HG03025 (cell line): ENCODE measurements around the gene MYO1E.
A peak's percentile ranks its signal among the peaks of the same experiment; 100 is the strongest.
"Not testable (repeated sequence)": the region's sequence is repeated elsewhere in the genome, so short reads cannot be mapped to it uniquely, and the experiment has no call there.

Experiments
- ATAC-seq: cut with Tn5 transposase; IDR thresholded peaks from one replicate; pipeline ENCODE4 v1.9.1; 2021; ENCODE audit warnings: mild to moderate bottlenecking, moderate library complexity; ENCODE audit not compliant: unreplicated experiment, low FRiP score

MYO1E gene

DNA sequence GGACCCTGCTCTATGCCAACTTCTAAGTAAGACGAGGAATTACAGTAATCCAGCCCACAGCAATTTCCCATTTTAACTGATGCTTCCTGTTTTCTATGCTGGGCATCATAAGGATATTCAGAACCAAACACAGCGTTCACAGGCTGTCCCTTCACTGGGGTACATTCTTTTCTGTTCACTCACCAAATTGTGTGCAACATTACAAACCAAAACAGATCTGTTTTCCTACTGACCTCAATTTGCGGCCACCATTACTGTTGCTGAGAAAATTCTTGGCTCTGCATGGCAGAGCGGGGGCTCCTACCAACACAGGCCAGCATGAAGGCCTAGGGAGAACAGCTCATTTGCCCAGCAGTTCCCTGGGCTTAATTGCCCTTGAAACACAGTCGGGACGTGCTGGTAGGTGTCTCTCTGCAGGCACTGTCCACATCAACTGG, 76.5 kb downstream of the MYO1E start:
- ATAC-seq = no peak

DNA sequence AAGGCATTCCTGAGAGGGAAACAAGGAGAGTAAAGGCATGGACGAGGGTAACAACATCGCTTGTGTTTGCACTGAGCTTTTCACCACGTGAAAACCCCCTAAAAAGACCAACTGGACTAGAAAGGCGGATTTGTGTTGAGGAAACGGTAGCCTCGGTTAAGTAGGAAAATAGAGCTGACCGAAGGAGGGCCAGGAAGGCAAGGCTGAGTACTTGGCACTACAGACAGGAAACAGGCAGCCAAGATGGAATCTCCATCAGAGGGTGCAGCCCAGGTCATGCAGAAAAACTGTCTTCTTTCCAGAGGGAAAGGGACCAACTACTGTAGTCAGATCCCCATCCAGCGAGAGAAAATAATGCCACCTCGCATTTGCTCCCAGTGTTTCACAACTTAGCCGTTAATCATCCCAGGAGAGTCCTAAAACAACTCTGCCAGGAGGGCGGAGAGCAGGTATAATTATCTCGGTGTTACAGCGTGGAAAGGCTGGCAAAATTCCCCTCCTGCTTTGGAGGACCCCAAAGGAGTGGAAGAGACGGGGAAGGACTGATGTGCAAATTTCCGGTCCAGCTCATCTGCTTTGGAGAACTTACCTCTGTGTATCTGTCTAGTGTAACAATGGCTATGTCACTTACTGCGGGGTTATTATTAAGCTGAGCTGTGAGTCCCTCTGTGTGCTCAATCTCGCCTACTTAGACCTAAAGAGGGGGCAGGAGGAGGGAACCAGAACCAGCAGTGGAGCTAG, 77.2 kb downstream of the MYO1E start:
- no peak for ATAC-seq

DNA sequence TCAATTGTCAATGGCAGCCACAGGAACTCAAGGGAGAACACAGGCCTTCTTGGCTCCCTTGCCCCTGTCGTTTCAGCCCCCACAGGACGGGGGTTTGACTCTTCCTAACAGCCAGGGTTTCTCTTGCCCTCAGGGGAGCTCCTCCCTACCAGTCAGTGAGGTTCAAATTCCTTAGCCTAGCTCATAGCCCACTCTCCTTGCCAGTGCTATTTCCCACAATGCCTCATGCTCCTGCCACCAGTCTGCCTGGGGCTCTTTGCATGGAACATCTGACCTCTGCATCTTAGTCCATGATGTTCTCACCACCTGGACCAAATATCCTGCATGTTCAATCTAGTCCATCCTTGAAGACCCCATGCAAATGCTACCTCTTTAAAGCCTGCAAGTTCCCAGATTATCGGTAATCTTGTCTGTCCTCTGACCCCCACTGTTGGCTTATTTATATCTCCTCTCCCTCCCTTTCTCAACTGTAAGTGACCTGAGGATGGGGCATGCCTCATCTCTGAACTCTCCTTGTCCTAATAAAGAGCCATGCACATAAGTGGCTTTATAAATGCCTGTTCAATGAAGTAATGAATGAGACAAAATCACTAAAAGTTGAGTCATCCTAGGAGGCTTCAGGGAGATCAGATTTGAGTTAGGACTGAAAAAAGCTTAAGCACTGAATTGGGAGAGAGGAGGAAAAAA, 78.0 kb downstream of the MYO1E start:
- ATAC-seq = no peak

DNA sequence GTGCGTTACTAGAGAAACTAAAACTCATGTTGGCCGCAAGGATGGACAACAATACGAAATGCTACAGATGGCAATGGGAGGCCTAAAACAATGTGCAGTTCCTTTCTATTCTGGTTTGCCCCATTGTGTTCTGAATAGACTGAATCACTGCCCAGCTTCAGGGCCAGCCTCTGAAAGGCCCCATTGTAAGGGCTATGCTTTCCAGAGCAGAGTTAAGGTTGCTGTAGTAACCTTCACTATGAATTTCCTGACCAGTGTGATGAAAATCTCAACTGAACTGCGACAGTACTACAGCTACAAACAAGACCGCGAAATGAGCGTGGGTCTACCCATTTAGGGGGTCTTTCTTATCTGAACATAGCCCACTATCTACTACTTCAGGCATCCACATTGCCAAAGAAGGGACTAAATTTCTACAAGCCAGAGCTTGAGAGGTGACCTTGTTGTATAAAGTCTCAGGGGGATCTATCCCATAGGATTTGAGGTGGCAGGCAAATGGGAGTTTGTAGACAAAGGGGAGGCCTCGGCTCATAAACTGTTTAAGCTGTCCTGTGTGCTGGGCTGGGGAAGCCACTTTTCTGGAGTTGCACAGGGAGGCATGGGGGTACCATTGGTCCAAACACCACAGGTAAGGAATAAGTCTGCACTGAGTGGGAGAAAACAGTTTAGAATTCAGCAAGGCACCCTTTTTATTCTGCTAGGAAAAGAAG, 80.1 kb downstream of the MYO1E start:
- ATAC-seq = no peak

- ATAC-seq = no peak
These were observed 81.5 kb downstream of the MYO1E start for GRCh38 chr15:59291213-59291549.

DNA sequence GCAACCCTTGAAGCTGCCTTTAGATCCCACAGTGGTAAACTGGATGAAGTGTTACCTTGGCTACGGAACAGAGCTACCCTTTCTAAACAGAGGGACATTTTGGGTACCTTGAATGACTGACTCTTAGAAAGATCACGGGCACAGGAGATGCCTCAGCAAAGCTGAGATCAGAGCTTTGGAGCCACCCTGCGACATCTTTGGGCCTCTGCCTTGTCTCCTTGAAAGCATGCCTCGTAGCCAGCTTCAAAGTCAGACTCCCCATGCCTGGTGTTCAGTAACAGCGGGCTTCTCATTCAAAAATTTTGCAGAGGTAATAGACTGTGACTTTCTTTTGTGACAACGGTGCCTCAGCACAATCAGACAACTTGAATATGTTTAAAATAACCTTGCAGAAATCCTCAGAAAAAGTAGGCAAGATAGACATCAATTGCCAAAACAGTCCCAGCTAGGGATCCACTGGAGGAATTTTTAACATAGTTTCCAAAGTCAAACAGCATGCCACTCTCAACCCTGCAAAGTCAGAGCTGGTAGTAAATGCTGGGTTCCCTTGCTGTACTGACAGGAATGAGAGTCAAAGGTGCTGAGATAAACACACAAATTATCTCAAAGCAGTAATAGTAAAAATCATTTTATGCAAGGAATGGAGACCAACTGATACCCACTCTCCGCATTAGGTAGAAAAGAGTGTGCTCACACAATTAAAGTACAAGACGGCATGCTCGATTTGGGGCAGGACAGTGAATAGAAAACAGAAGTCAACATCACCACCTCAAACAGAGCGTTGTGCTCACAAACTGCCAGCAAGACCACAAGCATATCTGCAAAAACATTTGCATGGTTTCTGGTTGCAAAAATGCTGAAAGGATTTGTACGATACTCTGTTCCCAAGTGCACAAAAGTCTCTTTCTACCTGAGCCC, 82.1 kb downstream of the MYO1E start:
- ATAC-seq = peak; percentile 53

- ATAC-seq = no peak
These were observed 83.1 kb downstream of the MYO1E start for GRCh38 chr15:59289574-59289973.

DNA sequence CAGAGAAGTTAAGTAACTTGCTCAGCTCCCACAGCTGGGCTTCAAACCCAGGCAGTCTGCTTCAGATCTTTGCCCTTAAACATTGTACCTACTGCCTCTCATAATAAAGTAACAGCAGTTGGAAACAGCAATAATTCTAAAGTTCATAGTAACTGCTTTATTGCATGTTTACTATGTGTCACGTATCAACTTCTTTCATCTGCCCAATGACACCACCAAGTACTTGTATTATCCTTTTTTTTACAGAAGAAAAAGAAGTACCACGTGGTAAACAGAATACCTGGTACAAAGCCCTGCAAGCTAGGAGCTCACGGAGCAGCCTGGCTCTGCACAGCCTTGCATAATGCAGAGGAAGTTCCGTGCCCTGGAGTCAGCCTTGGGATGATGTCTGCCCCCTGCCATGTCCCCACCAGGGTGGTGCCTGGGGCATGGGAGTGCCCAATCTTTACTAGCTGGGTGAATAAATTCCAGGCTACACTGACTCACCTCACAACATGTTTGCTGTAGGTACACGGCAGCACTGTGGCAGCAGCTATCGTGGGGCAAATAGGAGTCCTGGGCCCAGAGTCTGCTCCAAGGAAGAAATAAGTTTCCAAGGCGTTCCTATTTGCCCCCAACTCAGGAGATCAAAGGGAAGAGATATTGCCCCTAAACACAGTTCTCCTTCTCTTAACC, 88.8 kb downstream of the MYO1E start:
- no peak for ATAC-seq

DNA sequence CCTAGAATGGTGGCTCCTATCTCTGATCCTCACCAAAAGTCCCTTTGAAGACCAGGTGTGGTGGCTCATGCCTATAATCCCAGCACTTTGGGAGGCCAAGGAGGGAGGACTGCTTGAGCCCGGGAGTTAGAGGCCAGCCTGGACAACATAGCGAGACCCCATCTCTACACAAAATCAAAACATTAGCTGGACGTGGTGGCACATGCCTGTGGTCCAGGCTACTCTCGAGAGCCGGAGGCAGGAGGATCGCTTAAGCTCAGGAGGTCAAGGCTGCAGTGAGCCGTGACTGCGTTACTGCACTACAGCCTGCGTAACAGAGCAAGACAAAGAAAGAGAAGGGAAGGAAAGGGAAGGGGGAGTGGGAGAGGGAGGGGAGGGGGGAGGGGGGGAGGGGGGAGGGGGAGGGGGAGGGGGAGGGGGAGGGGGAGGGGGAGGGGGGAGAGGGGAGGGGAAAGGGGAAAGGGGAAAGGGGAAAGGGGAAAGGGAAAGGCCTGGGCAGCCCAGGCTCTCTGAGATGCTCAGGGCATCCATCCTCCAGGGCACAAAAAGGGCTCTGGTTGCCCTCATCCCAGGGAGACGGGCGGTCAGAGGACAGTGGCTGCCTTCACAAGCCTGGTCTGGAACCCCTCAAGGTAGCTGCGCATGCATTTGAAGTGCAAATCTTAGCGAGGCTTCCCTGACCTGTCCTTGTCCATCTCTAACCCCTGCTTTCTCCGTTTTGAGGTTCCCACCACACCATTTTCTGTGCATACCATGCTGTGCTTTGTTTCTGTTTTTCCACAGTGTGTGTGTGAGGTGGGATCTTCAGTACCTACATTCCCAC, 89.9 kb downstream of the MYO1E start:
- ATAC-seq = no peak

- no peak for ATAC-seq
These were observed 91.0 kb downstream of the MYO1E start for GRCh38 chr15:59281699-59282098.

GRCh38 chr15:59280855-59281254, 91.8 kb downstream of the MYO1E start:
- ATAC-seq = no peak

DNA sequence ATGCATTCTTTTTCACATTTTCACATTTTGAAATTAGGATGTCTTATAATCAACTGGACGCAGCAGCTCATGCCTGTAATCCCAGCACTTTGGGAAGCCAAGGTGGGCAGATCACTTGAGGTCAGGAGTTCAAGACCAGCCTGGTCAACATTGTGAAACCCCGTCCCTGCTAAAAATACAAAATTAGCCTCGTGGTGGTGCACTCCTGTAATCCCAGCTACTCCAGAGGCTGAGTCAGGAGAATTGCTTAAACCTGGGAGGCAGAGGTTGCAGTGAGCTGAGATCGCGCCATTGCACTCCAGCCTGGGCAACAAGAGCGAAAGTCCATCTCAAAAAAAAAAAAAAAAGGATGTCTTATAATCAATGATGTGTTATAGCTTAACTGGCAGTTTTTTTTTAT, 92.4 kb downstream of the MYO1E start:
- not testable (repeated sequence) for ATAC-seq

- no peak for ATAC-seq
These were observed 93.6 kb downstream of the MYO1E start for GRCh38 chr15:59279023-59279422.

DNA sequence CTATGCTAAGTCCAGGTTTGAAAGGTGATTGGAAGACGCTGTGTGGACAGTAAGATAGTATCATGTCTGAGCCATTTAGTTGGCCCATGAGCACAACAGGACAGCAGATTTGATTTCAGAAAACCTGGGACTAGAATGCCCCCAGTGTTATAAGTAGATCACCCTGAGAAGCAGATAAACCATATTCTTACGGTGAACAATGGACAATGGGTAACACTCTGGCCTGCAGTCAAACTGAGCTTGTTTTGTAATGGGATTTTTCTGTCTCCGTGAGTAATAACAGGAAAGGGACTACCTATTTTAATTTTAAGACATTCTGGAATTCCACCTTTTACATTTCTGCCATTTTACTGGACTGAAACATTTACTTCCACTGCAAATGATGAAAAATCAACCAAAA, 94.6 kb downstream of the MYO1E start:
- no peak for ATAC-seq

GRCh38 chr15:59276225-59277178, 96.2 kb downstream of the MYO1E start:
- no peak for ATAC-seq

GRCh38 chr15:59274126-59274970, 98.3 kb downstream of the MYO1E start:
- ATAC-seq = no peak

DNA sequence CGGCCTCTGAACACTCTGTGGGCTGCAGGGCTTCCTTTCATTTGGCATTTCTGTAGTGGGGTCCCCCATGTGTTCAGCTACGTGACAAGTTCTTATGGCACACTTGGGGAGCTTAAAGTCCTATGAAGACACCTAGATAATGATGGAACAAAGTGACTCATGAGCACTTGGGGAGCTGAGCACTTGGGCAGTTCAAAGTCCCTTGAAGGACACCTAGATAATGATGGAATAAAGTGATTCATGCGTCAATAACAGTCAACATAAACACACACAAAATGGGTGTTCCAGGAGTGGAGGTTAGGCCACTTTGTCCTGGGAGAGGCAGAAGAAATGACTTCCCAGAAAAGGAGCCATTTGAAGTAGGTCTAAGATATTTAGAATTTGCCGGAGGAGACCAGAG, 99.4 kb downstream of the MYO1E start:
- no peak for ATAC-seq
